Measurements from ENCODE around the gene HEYL.

HEYL gene

GRCh38 chr1:39617488-39618049, 21.9 kb downstream of the HEYL start:
- Histone ChIP-seq H3K9ac (ENCODE audit: low read depth, low read length, poor library complexity, severe bottlenecking) (no peak overlapping the region), H3F3A (ENCODE audit: low read depth) (no peaks in the 10 kb centered on the region), H3K4me2 (ENCODE audit: low read depth, low read length, poor library complexity, severe bottlenecking) (no peak overlapping the region), H4K20me1 (ENCODE audit: insufficient read depth, low read length, poor library complexity, severe bottlenecking) (no peaks in the 10 kb centered on the region), H3K79me2 (ENCODE audit: insufficient read depth, low read length) (no peaks in the 10 kb centered on the region), H3K9me2 (replicated peaks; ENCODE audit: low read depth, low read length) (no peaks in the 10 kb centered on the region), H3K9me3 (ENCODE audit: insufficient read depth, low read depth, low read length) (no peaks in the 10 kb centered on the region), H3K4me3 (ENCODE audit: low read length, poor library complexity, severe bottlenecking) (no peak overlapping the region), H3K36me3 (ENCODE audit: insufficient read depth, low read length) (no peaks in the 10 kb centered on the region), H2AFZ (ENCODE audit: low read length) (no peak overlapping the region), H3K4me1 (ENCODE audit: insufficient read depth, low read length, poor library complexity, severe bottlenecking) (no peaks in the 10 kb centered on the region), H3K27me3 (ENCODE audit: insufficient read depth, low read length, poor library complexity, severe bottlenecking) (no peaks in the 10 kb centered on the region)
- TF ChIP-seq CTCF (conservative IDR thresholded peaks at IDR 0.05; ENCODE audit: low read length) (no peak), EZH2phosphoT487 (IDR thresholded peaks at IDR 0.05; ENCODE audit: borderline replicate concordance) (no peak)

- Histone ChIP-seq H3K79me2 (ENCODE audit: insufficient read depth, low read length) (no peaks in the 10 kb centered on the region), H3K4me1 (ENCODE audit: insufficient read depth, low read length, poor library complexity, severe bottlenecking) (no peaks in the 10 kb centered on the region), H3K36me3 (ENCODE audit: insufficient read depth, low read length) (no peaks in the 10 kb centered on the region), H3K4me3 (ENCODE audit: low read length, poor library complexity, severe bottlenecking) (no peak overlapping the region), H4K20me1 (ENCODE audit: insufficient read depth, low read length, poor library complexity, severe bottlenecking) (no peaks in the 10 kb centered on the region), H3K27me3 (ENCODE audit: insufficient read depth, low read length, poor library complexity, severe bottlenecking) (no peaks in the 10 kb centered on the region), H3K9ac (ENCODE audit: low read depth, low read length, poor library complexity, severe bottlenecking) (no peak overlapping the region), H3K9me3 (ENCODE audit: insufficient read depth, low read depth, low read length) (no peaks in the 10 kb centered on the region), H3F3A (ENCODE audit: low read depth) (no peaks in the 10 kb centered on the region), H3K9me2 (replicated peaks; ENCODE audit: low read depth, low read length) (no peaks in the 10 kb centered on the region), H2AFZ (ENCODE audit: low read length) (no peak overlapping the region), H3K4me2 (ENCODE audit: low read depth, low read length, poor library complexity, severe bottlenecking) (no peak overlapping the region)
- TF ChIP-seq CTCF (conservative IDR thresholded peaks at IDR 0.05; ENCODE audit: low read length) (no peak), EZH2phosphoT487 (IDR thresholded peaks at IDR 0.05; ENCODE audit: borderline replicate concordance) (no peak)
These were observed 24.3 kb downstream of the HEYL start for GRCh38 chr1:39615086-39615673.

GRCh38 chr1:39614488-39614887, 25.0 kb downstream of the HEYL start:
- no peak overlapping the region for H3K4me3 ChIP-seq (ENCODE audit: low read length, poor library complexity, severe bottlenecking)
- H3F3A ChIP-seq (ENCODE audit: low read depth), result no peaks in the 10 kb centered on the region
- no peaks in the 10 kb centered on the region for H3K79me2 ChIP-seq (ENCODE audit: insufficient read depth, low read length)
- no peaks in the 10 kb centered on the region for H3K27me3 ChIP-seq (ENCODE audit: insufficient read depth, low read length, poor library complexity, severe bottlenecking)
- no peak overlapping the region for H2AFZ ChIP-seq (ENCODE audit: low read length)
- no peaks in the 10 kb centered on the region for H3K4me1 ChIP-seq (ENCODE audit: insufficient read depth, low read length, poor library complexity, severe bottlenecking)
- H3K9me2 ChIP-seq (replicated peaks; ENCODE audit: low read depth, low read length), result no peaks in the 10 kb centered on the region
- H4K20me1 ChIP-seq (ENCODE audit: insufficient read depth, low read length, poor library complexity, severe bottlenecking), result no peaks in the 10 kb centered on the region
- TF ChIP-seq EZH2phosphoT487 (IDR thresholded peaks at IDR 0.05; ENCODE audit: borderline replicate concordance) (no peak), CTCF (conservative IDR thresholded peaks at IDR 0.05; ENCODE audit: low read length) (no peak)
- no peaks in the 10 kb centered on the region for H3K9me3 ChIP-seq (ENCODE audit: insufficient read depth, low read depth, low read length)
- H3K36me3 ChIP-seq (ENCODE audit: insufficient read depth, low read length), result no peaks in the 10 kb centered on the region
- H3K9ac ChIP-seq (ENCODE audit: low read depth, low read length, poor library complexity, severe bottlenecking), result no peak overlapping the region
- H3K4me2 ChIP-seq (ENCODE audit: low read depth, low read length, poor library complexity, severe bottlenecking), result no peak overlapping the region
